Activated naive CD4-positive, alpha-beta T cell treated with anti-CD3 and anti-CD28 coated beads, Interleukin-2, amount 50 U/mL, for 72 hours (primary cell): ENCODE data around the gene SNX27. TPM values are rescaled to one million over a fixed set of nuclear protein-coding genes. Genes with fewer than 3 reads are reported as not detected.
"Not testable (repeated sequence)": the region's sequence is repeated elsewhere in the genome, so short reads cannot be mapped to it uniquely, and the experiment has no call there.

Source experiments
- ATAC-seq, 2 donors: fragments of 150-1000 bp; cut with Tn5 transposase; 2 replicates each; pipeline ENCODE4 v1.10.0; 2021; ENCODE audit warnings: mild to moderate bottlenecking in 2 of 2, moderate library complexity in 2 of 2
- DNase-seq, 2 donors: peaks; one replicate each; pipeline ENCODE4 v3.0.0; 2021 to 2022; ENCODE audit warnings: low spot score in 2 of 2
- H3K27ac Mint-ChIP-seq, 2 donors: one replicate each; pipeline ENCODE4 v1.8.0; 2022; ENCODE audit warnings: mild to moderate bottlenecking in 2 of 2, mixed read lengths in 2 of 2
- H3K36me3 Mint-ChIP-seq, 2 donors: one replicate each; pipeline ENCODE4 v1.8.0; 2022; ENCODE audit warnings: mixed read lengths in 2 of 2
- H3K9me3 Mint-ChIP-seq, 2 donors: one replicate each; pipeline ENCODE4 v1.8.0; 2022; ENCODE audit warnings: mixed read lengths in 2 of 2
- total RNA-seq, 2 donors: library from RNA; stranded (reverse); gene quantifications; one replicate each; pipeline ENCODE4 v1.2.3, GENCODE V29; 2022

SNX27 gene
- total RNA-seq, 2 donors from 2014 or later: 24.3 to 34.4 TPM

DNA sequence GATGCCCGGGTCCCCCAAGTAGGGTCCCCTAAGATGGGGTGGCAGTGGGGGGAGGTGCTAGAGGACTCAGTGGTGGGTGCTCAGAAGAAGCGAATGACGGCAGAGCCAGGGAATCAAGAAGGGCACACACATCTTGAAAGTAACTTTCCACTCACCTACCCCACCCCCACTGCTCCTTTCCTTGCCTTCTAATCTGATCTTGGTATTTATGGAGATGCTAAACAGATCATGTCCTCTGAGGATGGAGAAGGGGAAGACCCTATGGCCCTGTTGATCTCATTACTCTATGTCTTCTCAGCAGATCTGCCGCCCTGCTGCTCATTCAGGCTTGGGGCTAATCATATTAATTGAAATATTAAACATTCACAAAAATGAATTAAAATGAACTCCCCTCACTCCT is 106.8 kb downstream of the SNX27 start:
- DNase-seq (no peak), ATAC-seq (no peak)
- Mint-ChIP-seq H3K36me3 (peaks cover 0 to 9% of the 10 kb centered on the region in 2 donors), H3K9me3 (no peaks in the 10 kb centered on the region), H3K27ac (no peak overlapping the region)

GRCh38 chr1:151720125-151720524 is 108.3 kb downstream of the SNX27 start:
- no peak overlapping the region for H3K27ac Mint-ChIP-seq

DNA sequence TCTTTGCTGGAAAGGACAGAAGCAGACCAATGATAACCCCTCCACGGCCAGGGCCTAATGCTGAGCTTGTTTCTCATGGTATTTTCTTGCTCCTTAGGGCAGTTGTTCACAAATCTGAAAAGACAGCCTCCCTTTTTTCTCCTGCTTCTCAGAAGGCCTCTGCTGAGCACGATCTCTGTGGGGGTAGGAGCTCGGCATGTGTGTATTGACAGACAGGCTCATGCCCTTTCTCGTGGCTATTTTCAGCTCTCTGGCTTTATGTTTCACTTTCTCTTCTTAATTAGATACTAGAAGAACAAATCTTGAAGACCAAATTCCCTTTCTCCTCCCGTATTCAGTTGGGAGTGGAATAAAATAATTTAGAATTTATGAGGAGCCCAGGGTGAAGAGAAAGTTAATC is 108.7 kb downstream of the SNX27 start:
- H3K27ac Mint-ChIP-seq: peak overlapping the region in 1 of 2 donors; percentile 45
- H3K36me3 Mint-ChIP-seq: peaks cover 0 to 9% of the 10 kb centered on the region in 2 donors
- no peak for ATAC-seq
- DNase-seq: no peak
- no peaks in the 10 kb centered on the region for H3K9me3 Mint-ChIP-seq

More at GRCh38 chr1:151720125-151720524, 108.3 kb downstream of the SNX27 start:
- peaks cover 0 to 9% of the 10 kb centered on the region in 2 donors for H3K36me3 Mint-ChIP-seq
- no peak for DNase-seq
- no peak for ATAC-seq
- H3K9me3 Mint-ChIP-seq: no peaks in the 10 kb centered on the region

- Mint-ChIP-seq H3K9me3 (no peaks in the 10 kb centered on the region), H3K27ac (peak within 1 kb of the TSS in 1 of 2 donors; percentile 45), H3K36me3 (peaks cover 0 to 9% of the 10 kb centered on the region in 2 donors)
- DNase-seq (no peak), ATAC-seq (peak; percentile 78 to 93)
Observed at GRCh38 chr1:151720974-151721787, 109.3 kb downstream of the SNX27 start, which contains the start of gene RIIAD1. TSS of gene RIIAD1 (plus strand) at chr1:151721522. CDS start at chr1:151721537, 15 bp downstream.

DNA sequence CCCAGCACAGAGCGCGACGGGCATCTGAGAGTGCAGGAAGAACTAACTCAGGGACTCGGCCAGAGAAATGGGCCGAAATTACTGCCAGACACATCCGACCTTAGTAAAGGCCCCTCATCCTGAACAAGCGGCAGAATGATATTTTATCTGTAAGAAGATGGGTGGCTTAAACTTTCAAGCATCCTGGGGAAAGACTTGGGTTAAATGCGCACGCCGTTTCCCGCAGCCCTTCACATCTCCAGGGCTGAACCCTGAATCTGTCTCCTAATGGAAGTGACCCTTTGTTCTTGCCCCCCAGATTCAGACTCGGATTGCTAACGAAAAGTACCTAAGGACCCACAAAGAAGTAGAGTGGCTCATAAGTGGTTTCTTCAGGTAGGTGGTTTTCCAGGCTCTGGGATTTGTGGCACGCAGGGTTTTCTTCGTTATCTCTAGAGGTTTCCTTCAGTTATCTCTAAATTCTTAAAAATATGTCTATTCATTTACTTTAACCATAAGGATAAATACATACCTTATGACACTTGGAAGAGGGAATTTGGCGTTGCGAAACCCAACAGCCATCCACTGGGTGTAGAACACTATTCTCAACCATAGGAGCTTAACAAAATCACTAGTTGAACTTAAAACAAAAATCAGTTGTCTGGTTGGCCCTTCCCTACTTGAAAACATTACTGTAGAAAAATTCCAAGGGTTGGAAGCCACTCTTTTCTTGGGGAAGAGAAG is 110.1 kb downstream of the SNX27 start:
- no peak for ATAC-seq
- Mint-ChIP-seq H3K27ac (no peak overlapping the region), H3K36me3 (peaks cover 0 to 9% of the 10 kb centered on the region in 2 donors), H3K9me3 (no peaks in the 10 kb centered on the region)
- no peak for DNase-seq

DNA sequence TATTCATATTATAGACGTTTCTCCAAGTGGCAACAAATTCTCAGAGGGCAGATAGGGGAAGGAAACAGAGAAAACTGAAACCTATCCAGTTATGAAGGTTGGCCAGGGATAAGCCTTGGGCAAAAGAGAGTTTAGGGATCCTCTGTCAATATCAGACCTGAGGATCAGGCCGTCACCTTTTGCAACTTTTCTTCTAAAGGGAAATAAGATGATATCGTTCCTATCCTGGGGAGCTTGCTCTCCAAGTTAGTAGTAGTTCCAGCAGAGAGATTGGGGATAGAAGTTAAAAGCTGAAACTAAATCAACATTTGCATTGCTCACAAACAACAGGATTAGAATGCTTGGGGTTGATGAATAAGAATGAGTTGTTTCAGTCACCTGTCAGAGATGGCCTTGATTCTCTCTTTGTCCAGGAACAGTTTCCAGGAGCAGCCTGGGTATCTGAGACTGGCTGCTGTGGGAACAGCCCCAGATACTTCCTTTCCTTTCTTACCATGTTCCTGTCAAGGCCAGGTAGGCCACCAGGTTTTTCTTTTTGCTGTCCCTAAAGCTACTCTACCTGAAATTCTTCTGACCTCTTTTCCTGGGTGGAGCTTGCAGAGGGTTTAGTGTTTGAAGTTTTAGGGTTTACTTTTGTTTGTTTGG is 112.0 kb downstream of the SNX27 start:
- no peak for DNase-seq
- no peak for ATAC-seq
- H3K9me3 Mint-ChIP-seq: no peaks in the 10 kb centered on the region
- H3K36me3 Mint-ChIP-seq: no peaks in the 10 kb centered on the region
- H3K27ac Mint-ChIP-seq: no peak overlapping the region

DNA sequence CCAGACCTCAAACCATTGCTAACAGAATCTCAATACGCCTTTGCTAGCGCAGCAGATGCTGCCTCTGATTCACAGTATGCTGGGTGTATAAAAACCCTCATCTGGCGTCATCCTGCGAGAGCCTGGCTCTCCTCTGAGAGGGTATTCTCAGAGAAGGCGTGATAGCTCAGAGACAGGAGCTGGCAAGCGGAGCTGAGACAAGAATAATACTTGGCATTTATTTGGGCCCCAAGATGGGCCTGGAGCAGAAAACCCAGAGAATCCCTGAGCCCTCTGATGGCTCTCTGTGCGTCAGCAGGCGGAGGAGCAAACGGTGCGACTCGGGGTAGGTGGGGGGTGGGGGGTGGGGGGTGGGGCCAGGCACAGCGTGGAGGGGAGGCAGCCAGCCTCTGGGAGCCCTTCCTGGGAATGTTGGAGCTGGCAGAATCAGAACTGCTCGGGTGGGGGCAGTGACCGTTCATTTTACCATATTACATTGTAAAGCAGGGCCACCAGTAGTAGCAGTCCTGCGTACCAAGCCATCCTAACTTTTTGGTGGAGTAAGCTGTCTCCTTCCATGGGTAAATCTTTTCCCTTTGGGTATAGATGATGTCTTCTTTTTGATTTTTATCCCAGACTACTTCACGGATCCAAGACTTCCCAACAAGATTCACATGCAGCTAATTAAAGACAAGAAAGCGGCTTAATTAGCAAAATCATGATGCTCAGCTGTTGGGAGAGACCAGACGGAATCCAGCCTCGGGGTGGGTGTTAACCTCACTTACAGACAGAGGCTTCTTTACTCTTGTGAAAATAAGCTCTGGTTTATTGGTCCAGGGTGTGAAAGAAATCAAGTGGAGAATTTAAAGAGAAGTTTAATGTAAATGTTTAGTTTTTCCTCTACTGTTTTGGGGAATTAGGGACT is 116.6 kb downstream of the SNX27 start:
- Mint-ChIP-seq H3K27ac (no peak overlapping the region), H3K9me3 (no peaks in the 10 kb centered on the region), H3K36me3 (no peaks in the 10 kb centered on the region)
- ATAC-seq (no peak), DNase-seq (no peak)

DNA sequence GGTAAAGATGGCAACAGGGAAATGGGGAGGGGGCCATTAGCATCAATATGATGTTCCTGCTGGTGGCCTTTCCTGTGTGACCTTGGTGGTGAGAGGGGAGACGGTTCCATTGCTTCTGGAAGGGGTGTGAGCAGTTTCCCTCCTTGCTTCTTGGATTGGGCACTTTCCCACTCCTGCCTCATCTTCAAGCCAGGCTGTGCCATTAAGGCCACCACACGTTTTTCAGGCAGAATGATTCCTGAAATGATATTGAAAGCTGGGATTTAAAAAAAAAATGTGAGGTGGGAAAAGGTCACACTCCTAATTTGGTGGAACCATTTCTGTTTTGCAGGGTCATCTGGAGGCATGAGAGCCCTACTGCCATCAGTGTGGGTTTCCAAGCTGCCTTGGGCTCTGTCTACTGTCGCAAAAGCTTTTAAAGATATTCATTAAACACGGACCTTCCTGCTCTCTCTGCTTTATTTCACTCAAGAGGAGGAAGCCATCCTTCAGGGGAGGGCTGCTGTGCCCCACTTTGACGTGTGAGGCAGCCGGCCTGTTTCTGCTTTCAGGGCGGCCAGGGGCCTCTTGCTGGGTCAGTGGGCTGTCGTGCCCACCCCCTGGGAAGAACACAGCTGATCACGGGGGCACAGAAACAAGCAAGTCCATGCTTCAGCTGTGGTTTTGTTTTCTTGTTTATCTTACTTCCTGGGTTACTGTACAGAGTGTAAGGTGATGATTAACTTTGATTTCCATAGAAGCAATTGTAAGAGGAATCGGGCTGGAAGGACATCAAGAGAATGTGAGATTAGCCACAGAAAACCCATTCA is 117.5 kb downstream of the SNX27 start:
- ATAC-seq (no peak), DNase-seq (no peak)
- Mint-ChIP-seq H3K36me3 (no peaks in the 10 kb centered on the region), H3K9me3 (no peaks in the 10 kb centered on the region), H3K27ac (no peak overlapping the region)

DNA sequence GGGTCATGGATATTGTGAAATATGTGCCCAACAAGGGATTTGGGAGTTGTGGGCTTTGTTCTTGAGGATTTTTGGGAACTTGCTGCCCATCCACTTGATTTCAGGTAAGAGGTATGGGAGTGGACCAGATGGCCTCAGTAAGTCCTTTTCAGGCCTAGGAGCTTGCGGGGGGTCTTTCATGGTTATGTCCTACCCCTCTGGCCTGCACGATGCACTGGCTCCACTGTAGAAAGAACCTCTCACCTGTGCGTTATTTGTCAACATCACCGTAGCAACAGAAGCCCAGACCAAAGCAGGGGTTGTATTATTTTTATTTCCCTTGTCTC is 118.1 kb downstream of the SNX27 start:
- no peaks in the 10 kb centered on the region for H3K36me3 Mint-ChIP-seq
- no peak for DNase-seq
- no peaks in the 10 kb centered on the region for H3K9me3 Mint-ChIP-seq
- no peak for ATAC-seq
- no peak overlapping the region for H3K27ac Mint-ChIP-seq

DNA sequence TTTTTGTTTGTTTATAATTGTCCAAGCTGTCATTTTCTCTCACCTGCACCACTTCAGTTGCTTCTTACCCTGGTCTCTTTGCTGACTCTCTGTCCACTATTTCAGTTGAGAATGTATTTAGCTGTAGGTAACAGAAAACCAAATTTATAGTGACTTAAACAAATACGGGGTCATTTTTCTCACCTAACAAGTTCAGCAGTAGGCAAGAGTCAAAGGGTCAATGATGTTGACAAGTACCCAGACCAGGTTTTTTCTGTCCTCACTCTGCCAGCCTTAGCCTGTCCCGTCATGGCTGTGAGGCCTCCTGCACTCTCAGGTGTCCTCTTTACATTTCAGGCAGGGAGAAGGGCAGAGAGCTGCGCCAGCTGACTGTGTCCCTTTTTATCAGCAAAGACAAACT is 121.3 kb downstream of the SNX27 start:
- ATAC-seq (no peak), DNase-seq (no peak)
- Mint-ChIP-seq H3K27ac (no peak overlapping the region), H3K9me3 (peaks cover 6 to 7% of the 10 kb centered on the region in 2 donors), H3K36me3 (peaks cover 0 to 15% of the 10 kb centered on the region in 2 donors)

DNA sequence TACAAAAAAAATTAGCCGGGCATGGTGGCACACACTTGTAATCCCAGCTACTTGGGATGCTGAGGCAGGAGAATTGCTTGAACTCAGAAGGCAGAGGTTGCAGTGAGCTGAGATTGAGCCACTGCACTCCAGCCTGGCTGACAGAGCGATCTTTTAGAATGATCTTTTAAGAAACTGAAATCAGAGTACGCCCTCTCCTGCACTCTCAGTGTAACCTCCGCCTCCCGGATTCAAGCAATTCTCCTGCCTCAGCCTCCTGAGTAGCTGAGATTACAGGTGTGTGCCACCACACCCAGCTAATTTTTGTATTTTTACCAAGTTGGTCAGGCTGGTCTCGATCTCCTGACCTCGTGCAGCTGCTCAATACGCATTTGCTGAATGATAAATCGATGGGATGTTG is 122.1 kb downstream of the SNX27 start:
- H3K36me3 Mint-ChIP-seq: peaks cover 0 to 17% of the 10 kb centered on the region in 2 donors
- H3K9me3 Mint-ChIP-seq, ATAC-seq, H3K27ac Mint-ChIP-seq, DNase-seq: not testable (repeated sequence)

GRCh38 chr1:151737026-151737425 is 125.2 kb downstream of the SNX27 start:
- H3K36me3 Mint-ChIP-seq: peaks cover 0 to 17% of the 10 kb centered on the region in 2 donors
- ATAC-seq (no peak), DNase-seq (no peak)
- H3K9me3 Mint-ChIP-seq: peaks cover 6 to 7% of the 10 kb centered on the region in 2 donors
- no peak overlapping the region for H3K27ac Mint-ChIP-seq

DNA sequence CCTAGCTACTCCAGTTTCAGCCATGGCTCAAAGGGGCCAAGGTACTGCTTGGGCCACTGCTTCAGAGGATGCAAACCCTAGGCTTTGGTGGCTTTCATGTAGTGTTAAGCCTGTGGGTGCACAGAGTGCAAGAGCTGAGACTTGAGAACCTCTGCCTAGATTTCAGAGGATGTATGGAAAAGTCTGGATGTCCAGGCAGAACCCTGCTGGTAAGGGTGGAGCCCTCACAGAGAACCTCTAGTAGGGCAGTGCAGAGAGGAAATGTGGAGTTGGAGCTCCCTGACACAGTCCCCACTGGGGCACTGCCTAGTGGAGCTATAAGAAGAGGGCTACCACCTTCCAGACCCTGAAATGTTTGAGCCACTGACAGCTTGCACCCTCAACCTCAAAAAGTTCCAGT is 125.6 kb downstream of the SNX27 start:
- no peak overlapping the region for H3K27ac Mint-ChIP-seq
- peaks cover 6 to 7% of the 10 kb centered on the region in 2 donors for H3K9me3 Mint-ChIP-seq
- no peak for DNase-seq
- no peak for ATAC-seq
- H3K36me3 Mint-ChIP-seq: peaks cover 0 to 17% of the 10 kb centered on the region in 2 donors

DNA sequence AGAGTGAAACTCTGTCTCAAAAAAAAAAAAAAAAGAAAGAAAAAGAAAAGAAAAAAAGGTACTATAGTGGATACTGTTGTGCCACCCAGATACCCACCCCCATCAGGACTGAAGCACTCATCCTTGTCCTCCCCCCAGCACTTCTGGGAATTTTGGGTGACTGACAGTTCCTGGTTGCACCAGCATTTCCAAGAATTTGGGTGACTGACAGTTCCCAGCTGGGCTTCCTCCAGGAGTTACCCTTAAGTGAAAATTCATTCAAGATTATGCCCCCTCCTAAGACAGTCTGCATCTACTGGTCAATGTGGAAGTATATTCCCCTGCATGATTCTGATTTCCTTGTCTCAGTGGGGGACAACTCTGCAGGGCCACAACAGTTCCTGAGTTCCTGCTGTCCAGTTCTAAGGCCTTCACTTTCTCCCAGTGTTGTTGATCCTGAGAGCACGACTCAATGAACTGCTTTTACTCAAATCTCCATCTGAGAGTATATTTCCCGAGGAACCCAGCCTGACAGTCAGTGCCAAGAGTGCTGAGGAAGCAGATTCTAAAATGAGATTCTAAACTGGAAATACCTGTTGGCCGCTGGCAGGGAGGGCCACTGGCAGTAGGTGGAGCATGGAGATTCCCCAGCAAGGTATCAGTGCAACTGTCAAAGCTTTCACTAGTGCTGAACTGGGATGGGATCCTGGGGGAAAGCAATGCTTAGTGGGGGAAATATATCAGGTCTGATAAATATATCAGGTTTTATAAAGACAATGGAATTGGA is 127.9 kb downstream of the SNX27 start:
- Mint-ChIP-seq H3K27ac (no peak overlapping the region), H3K36me3 (peaks cover 0 to 17% of the 10 kb centered on the region in 2 donors), H3K9me3 (peaks cover 6 to 7% of the 10 kb centered on the region in 2 donors)
- DNase-seq (no peak), ATAC-seq (no peak)

GRCh38 chr1:151741516-151741915 is 129.7 kb downstream of the SNX27 start:
- Mint-ChIP-seq H3K9me3 (peaks cover 5 to 6% of the 10 kb centered on the region in 2 donors), H3K27ac (no peak overlapping the region), H3K36me3 (peaks cover 0 to 16% of the 10 kb centered on the region in 2 donors)
- no peak for ATAC-seq
- DNase-seq: no peak
